MCF 10A (cell line): ENCODE measurements around the gene UNC13C. TPM values are rescaled to one million over a fixed set of nuclear protein-coding genes. Genes with fewer than 3 reads are reported as not detected.

Experiments
- BruUV-seq: library from RNA; stranded (reverse); fragments of 400-500 nt; replicated peaks from 2 replicates; lab custom pipeline; 2021; lab: Mats Ljungman, UMichigan
- CTCF ChIA-PET: fragments of 300-600 bp; sonication (Branson Sonifier 250); formaldehyde crosslinking; extraction: SDS; loops from one replicate; lab custom pipeline; 2021; ENCODE audit warnings: antibody characterized with exemption, inconsistent platforms; lab: Yijun Ruan, JAX
- POLR2A ChIA-PET: fragments of 300-600, 350-650 bp; sonication (Branson Sonifier 250); formaldehyde crosslinking; extraction: SDS; loops from one replicate; lab custom pipeline; 2020; ENCODE audit warnings: antibody characterized with exemption, inconsistent platforms; lab: Yijun Ruan, JAX
- DNase-seq: peaks from one replicate; pipeline ENCODE4 v3.0.0-alpha.2; 2018; ENCODE audit not compliant: unreplicated experiment
- H3K27ac Mint-ChIP-seq: one replicate; pipeline ENCODE4 v1.8.0; 2022; ENCODE audit warnings: mild to moderate bottlenecking, low read depth, mixed read lengths; ENCODE audit not compliant: unreplicated experiment
- H3K27me3 Mint-ChIP-seq: one replicate; pipeline ENCODE4 v1.8.0; 2022; ENCODE audit warnings: mixed read lengths; ENCODE audit not compliant: insufficient read depth, unreplicated experiment
- H3K36me3 Mint-ChIP-seq: one replicate; pipeline ENCODE4 v1.8.0; 2022; ENCODE audit warnings: mild to moderate bottlenecking, moderate library complexity, mixed read lengths; ENCODE audit not compliant: insufficient read depth, unreplicated experiment
- H3K4me1 Mint-ChIP-seq: one replicate; pipeline ENCODE4 v1.8.0; 2022; ENCODE audit warnings: mixed read lengths; ENCODE audit not compliant: insufficient read depth, unreplicated experiment
- H3K4me3 Mint-ChIP-seq: one replicate; pipeline ENCODE4 v1.8.0; 2022; ENCODE audit warnings: mild to moderate bottlenecking, moderate library complexity, mixed read lengths; ENCODE audit not compliant: unreplicated experiment
- H3K9me3 Mint-ChIP-seq: one replicate; pipeline ENCODE4 v1.8.0; 2022; ENCODE audit warnings: mixed read lengths; ENCODE audit not compliant: unreplicated experiment
- intact Hi-C: fragments of 100-400 bp; cut with micrococcal nuclease; formaldehyde crosslinking; loops from 2 replicates; pipeline ENCODE4 v1.14.1; 2022
- total RNA-seq: library from RNA; stranded (reverse); gene quantifications from 2 replicates; pipeline ENCODE4 v1.2.3, GENCODE V29; 2022
- TF ChIP-seq, protein P1 (sequence below): fragments of 200-600 bp; IDR thresholded peaks from one replicate; pipeline ENCODE4 v1.8.0; 2022; ENCODE audit warnings: antibody characterized with exemption, mild to moderate bottlenecking; ENCODE audit not compliant: unreplicated experiment

UNC13C gene
- total RNA-seq, 1 experiment from 2014 or later, result not detected

GRCh38 chr15:54540721-54541120, 562.5 kb downstream of the UNC13C start:
- ChIA-PET POLR2A (no interaction called here), CTCF (interaction anchor here (0.8 kb wide), 1 partner anchor 19 kb away, joined by 4 read pairs; no protein-coding TSS in a partner anchor)
- Mint-ChIP-seq H3K27me3 (no peaks in the 10 kb centered on the region), H3K27ac (no peak overlapping the region), H3K4me1 (no peaks in the 10 kb centered on the region), H3K9me3 (peaks cover 7% of the 10 kb centered on the region), H3K36me3 (peaks cover 6% of the 10 kb centered on the region), H3K4me3 (no peak overlapping the region)
- TF ChIP-seq, protein P1, sequence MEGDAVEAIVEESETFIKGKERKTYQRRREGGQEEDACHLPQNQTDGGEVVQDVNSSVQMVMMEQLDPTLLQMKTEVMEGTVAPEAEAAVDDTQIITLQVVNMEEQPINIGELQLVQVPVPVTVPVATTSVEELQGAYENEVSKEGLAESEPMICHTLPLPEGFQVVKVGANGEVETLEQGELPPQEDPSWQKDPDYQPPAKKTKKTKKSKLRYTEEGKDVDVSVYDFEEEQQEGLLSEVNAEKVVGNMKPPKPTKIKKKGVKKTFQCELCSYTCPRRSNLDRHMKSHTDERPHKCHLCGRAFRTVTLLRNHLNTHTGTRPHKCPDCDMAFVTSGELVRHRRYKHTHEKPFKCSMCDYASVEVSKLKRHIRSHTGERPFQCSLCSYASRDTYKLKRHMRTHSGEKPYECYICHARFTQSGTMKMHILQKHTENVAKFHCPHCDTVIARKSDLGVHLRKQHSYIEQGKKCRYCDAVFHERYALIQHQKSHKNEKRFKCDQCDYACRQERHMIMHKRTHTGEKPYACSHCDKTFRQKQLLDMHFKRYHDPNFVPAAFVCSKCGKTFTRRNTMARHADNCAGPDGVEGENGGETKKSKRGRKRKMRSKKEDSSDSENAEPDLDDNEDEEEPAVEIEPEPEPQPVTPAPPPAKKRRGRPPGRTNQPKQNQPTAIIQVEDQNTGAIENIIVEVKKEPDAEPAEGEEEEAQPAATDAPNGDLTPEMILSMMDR, result no peak
- intact Hi-C loops, result no loop called here
- DNase-seq, result no peak
- BruUV-seq, result no TSS peak

- Mint-ChIP-seq H3K36me3 (peaks cover 6% of the 10 kb centered on the region), H3K9me3 (peaks cover 7% of the 10 kb centered on the region), H3K4me3 (no peak overlapping the region), H3K27me3 (peaks cover 11% of the 10 kb centered on the region), H3K27ac (no peak overlapping the region), H3K4me1 (no peaks in the 10 kb centered on the region)
- no TSS peak for BruUV-seq
- TF ChIP-seq, protein P1, result no peak
- ChIA-PET POLR2A (no interaction called here), CTCF (no interaction called here)
- no peak for DNase-seq
- intact Hi-C loops, result no loop called here
These were observed 569.2 kb downstream of the UNC13C start for GRCh38 chr15:54547491-54547890.

DNA sequence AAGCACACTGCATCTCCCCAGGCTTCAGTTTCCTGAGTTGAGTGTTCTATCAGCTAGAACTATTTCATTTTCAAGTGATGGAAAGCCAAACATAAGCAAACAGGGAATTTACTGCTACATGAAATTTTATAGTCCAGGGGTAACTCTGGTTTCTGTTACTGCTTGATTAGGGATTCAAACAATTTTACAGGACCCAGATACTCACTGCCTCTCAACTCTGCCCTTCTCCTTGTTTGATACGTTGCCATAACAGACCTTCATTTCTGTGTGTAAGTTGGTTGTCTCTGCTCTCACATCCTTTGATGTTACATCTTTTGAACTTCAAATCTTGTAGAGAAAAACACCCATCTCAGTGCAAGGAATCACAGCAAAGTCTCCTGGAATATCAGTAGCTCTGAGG, 572.7 kb downstream of the UNC13C start:
- TF ChIP-seq, protein P1, result no peak
- intact Hi-C loops, result no loop called here
- no peak overlapping the region for H3K4me3 Mint-ChIP-seq
- H3K27ac Mint-ChIP-seq, result no peak overlapping the region
- no TSS peak for BruUV-seq
- peaks cover 11% of the 10 kb centered on the region for H3K27me3 Mint-ChIP-seq
- ChIA-PET POLR2A (no interaction called here), CTCF (no interaction called here)
- no peaks in the 10 kb centered on the region for H3K9me3 Mint-ChIP-seq
- no peaks in the 10 kb centered on the region for H3K4me1 Mint-ChIP-seq
- H3K36me3 Mint-ChIP-seq, result no peaks in the 10 kb centered on the region
- no peak for DNase-seq

- BruUV-seq, result no TSS peak
- ChIA-PET CTCF (interaction anchor here (0.5 kb wide), 1 partner anchor 647 kb away, joined by 3 read pairs; no protein-coding TSS in a partner anchor), POLR2A (no interaction called here)
- H3K4me3 Mint-ChIP-seq, result no peak overlapping the region
- no peaks in the 10 kb centered on the region for H3K9me3 Mint-ChIP-seq
- H3K27ac Mint-ChIP-seq, result no peak overlapping the region
- DNase-seq, result no peak
- no peaks in the 10 kb centered on the region for H3K4me1 Mint-ChIP-seq
- intact Hi-C loops, result no loop called here
- TF ChIP-seq, protein P1, result no peak
- peaks cover 12% of the 10 kb centered on the region for H3K27me3 Mint-ChIP-seq
- H3K36me3 Mint-ChIP-seq, result no peaks in the 10 kb centered on the region
These were observed 578.0 kb downstream of the UNC13C start for GRCh38 chr15:54556231-54556630.
